Keratinocyte (primary cell): ENCODE measurements around the gene UBE2QL1. TPM values are rescaled to one million over a fixed set of nuclear protein-coding genes. Genes with fewer than 3 reads are reported as not detected.

ENCODE experiments used
- DNase-seq: peaks from one replicate; pipeline ENCODE4 v3.0.0-alpha.2; 2011; ENCODE audit warnings: low read depth, missing footprints, low spot score
- FAIRE-seq: peaks from 2 replicates; lab custom pipeline; 2011; peaks lifted over from hg19 to GRCh38; lab: Jason Lieb, UNC
- H2AFZ ChIP-seq: 2 replicates; pipeline ENCODE4 v1.6.0; 2012; ENCODE audit warnings: low read length, control low read depth, inconsistent platforms; ENCODE audit not compliant: control insufficient read depth
- H3K27ac ChIP-seq: 2 replicates; pipeline ENCODE4 v1.5.1; 2011; ENCODE audit warnings: low read length; ENCODE audit not compliant: control insufficient read depth, insufficient read depth
- H3K27me3 ChIP-seq: 3 replicates; pipeline ENCODE4 v1.6.0; 2011; ENCODE audit warnings: low read length; ENCODE audit not compliant: control insufficient read depth, insufficient read depth; ENCODE audit errors: extremely low read depth
- H3K36me3 ChIP-seq, 2 experiments: 2 replicates in 1 of 2; 3 replicates in 1 of 2; pipeline ENCODE4 v1.5.1; 2011; ENCODE audit warnings: low read length in 2 of 2, mild to moderate bottlenecking in 1 of 2; ENCODE audit not compliant: control insufficient read depth in 2 of 2, insufficient read depth in 2 of 2; ENCODE audit errors: extremely low read depth in 1 of 2
- H3K4me1 ChIP-seq: 3 replicates; pipeline ENCODE4 v1.5.1; 2011; ENCODE audit warnings: low read length; ENCODE audit not compliant: control insufficient read depth, insufficient read depth; ENCODE audit errors: extremely low read depth
- H3K4me2 ChIP-seq: 3 replicates; pipeline ENCODE4 v1.6.0; 2011; ENCODE audit warnings: low read depth, low read length; ENCODE audit not compliant: control insufficient read depth, insufficient read depth; ENCODE audit errors: extremely low read depth
- H3K4me3 ChIP-seq, 3 experiments: fragments of 200-600 bp in 1 of 3; sonication (generic) in 1 of 3; 2 replicates in 2 of 3; 3 replicates in 1 of 3; pipeline ENCODE4 v1.5.1; 2011 to 2016; ENCODE audit warnings: low read length in 3 of 3, mild to moderate bottlenecking in 3 of 3, control low read depth in 2 of 3, inconsistent platforms in 1 of 3, low read depth in 1 of 3, mixed read lengths in 1 of 3, mixed run types in 1 of 3, moderate library complexity in 1 of 3; ENCODE audit not compliant: control insufficient read depth in 2 of 3, insufficient read depth in 2 of 3; ENCODE audit errors: extremely low read depth in 1 of 3
- H3K79me2 ChIP-seq: 2 replicates; pipeline ENCODE4 v1.6.0; 2012; ENCODE audit warnings: low read length; ENCODE audit not compliant: control insufficient read depth, insufficient read depth
- H3K9ac ChIP-seq: 3 replicates; pipeline ENCODE4 v1.6.0; 2011; ENCODE audit warnings: low read length; ENCODE audit not compliant: control insufficient read depth, insufficient read depth; ENCODE audit errors: extremely low read depth
- H3K9me1 ChIP-seq: 3 replicates; pipeline ENCODE4 v1.6.0; 2011; ENCODE audit warnings: low read length; ENCODE audit not compliant: control insufficient read depth, insufficient read depth; ENCODE audit errors: extremely low read depth
- H3K9me3 ChIP-seq: 2 replicates; pipeline ENCODE4 v1.5.1; 2012; ENCODE audit warnings: low read depth, low read length; ENCODE audit not compliant: control insufficient read depth
- H4K20me1 ChIP-seq: 3 replicates; pipeline ENCODE4 v1.6.0; 2011; ENCODE audit warnings: low read length; ENCODE audit not compliant: control insufficient read depth, insufficient read depth; ENCODE audit errors: extremely low read depth
- CTCF ChIP-seq, 3 experiments: IDR thresholded peaks in 1 of 3; conservative IDR thresholded peaks in 1 of 3; optimal IDR thresholded peaks in 1 of 3; 2 replicates in 2 of 3; 3 replicates in 1 of 3; pipeline versions ENCODE3 to v1.5.1; 2011; ENCODE audit warnings: low read length in 3 of 3, mild to moderate bottlenecking in 3 of 3, moderate library complexity in 2 of 3, control low read depth in 1 of 3, inconsistent platforms in 1 of 3; ENCODE audit not compliant: insufficient read depth in 2 of 3; ENCODE audit errors: extremely low read depth in 1 of 3
- EZH2 ChIP-seq: IDR thresholded peaks from one replicate; pipeline ENCODE4 v1.6.1; 2012; ENCODE audit warnings: inconsistent platforms, mild to moderate bottlenecking, low read length, moderate library complexity
- dilution Hi-C: fragments of 300-500 bp; cut with MboI; formaldehyde crosslinking; loops from one replicate; pipeline ENCODE4 v1.7.0; 2020; ENCODE audit warnings: low sequenced_read_pairs; ENCODE audit not compliant: extremely low pct_ligation_motif_present
- polyA plus RNA-seq, 5 experiments: library from polyadenylated mRNA; depleted of rRNA in 3 of 5; stranded (reverse) in 3 of 5; stranded (forward) in 1 of 5; unstranded in 1 of 5; fragments of >200 nt; gene quantifications; 1 replicate in 1 of 5; 2 replicates in 3 of 5; 3 replicates in 1 of 5; pipeline versions ENCODE4 v1.2.1 to v1.2.3, GENCODE V29; 2011 to 2012; ENCODE audit warnings: missing spikeins in 2 of 5, low read depth in 1 of 5, low replicate concordance in 1 of 5

UBE2QL1 gene
- polyA plus RNA-seq, 1 donor (not counting 4 experiments of a cell fraction or from before 2014, with no cell fraction given): not detected

- Histone ChIP-seq H3K9me3 (no peaks in the 10 kb centered on the region), H3K4me3 (no peak overlapping the region), H3K36me3 (no peaks in the 10 kb centered on the region), H3K9me1 (no peaks in the 10 kb centered on the region), H2AFZ (no peak overlapping the region), H3K4me1 (no peaks in the 10 kb centered on the region), H4K20me1 (no peaks in the 10 kb centered on the region), H3K79me2 (no peaks in the 10 kb centered on the region), H3K4me2 (no peak overlapping the region), H3K27ac (no peak overlapping the region), H3K27me3 (peaks cover 39% of the 10 kb centered on the region), H3K9ac (no peak overlapping the region)
- no peak for FAIRE-seq
- dilution Hi-C loops: no loop called here
- DNase-seq: no peak
- TF ChIP-seq EZH2: no peak
- TF ChIP-seq CTCF (optimal IDR thresholded peaks at IDR 0.05 in 1 of 3, IDR thresholded peaks at IDR 0.05 in 1 of 3, conservative IDR thresholded peaks at IDR 0.05 in 1 of 3; ENCODE audit: extremely low read depth in 1 of 3, insufficient read depth in 2 of 3, low read length in 3 of 3): no peak
Measured at GRCh38 chr5:6448141-6448491, 543 bp upstream of the UBE2QL1 start.

GRCh38 chr5:6449465-6450158 lies 953 bp downstream of the UBE2QL1 start:
- TF ChIP-seq CTCF (optimal IDR thresholded peaks at IDR 0.05 in 1 of 3, IDR thresholded peaks at IDR 0.05 in 1 of 3, conservative IDR thresholded peaks at IDR 0.05 in 1 of 3; ENCODE audit: extremely low read depth in 1 of 3, insufficient read depth in 2 of 3, low read length in 3 of 3) (no peak), EZH2 (no peak)
- FAIRE-seq: no peak
- no peak overlapping the region for H3K27ac ChIP-seq
- no peak overlapping the region for H3K4me3 ChIP-seq
- H3K36me3 ChIP-seq: no peaks in the 10 kb centered on the region
- no peak overlapping the region for H3K9ac ChIP-seq
- no peaks in the 10 kb centered on the region for H3K9me1 ChIP-seq
- DNase-seq: no peak
- peaks cover 39% of the 10 kb centered on the region for H3K27me3 ChIP-seq
- H3K79me2 ChIP-seq: no peaks in the 10 kb centered on the region
- H3K4me1 ChIP-seq: no peaks in the 10 kb centered on the region
- H4K20me1 ChIP-seq: no peaks in the 10 kb centered on the region
- dilution Hi-C loops: no loop called here
- H3K4me2 ChIP-seq: no peak overlapping the region
- H2AFZ ChIP-seq: no peak overlapping the region
- no peaks in the 10 kb centered on the region for H3K9me3 ChIP-seq
